Globus pallidus (tissue), 1 donor: Measurements from ENCODE around the gene TNNI3K.
A peak's percentile ranks its signal among the peaks of the same experiment; 100 is the strongest.

Experiments
- DNase-seq: peaks from one replicate; pipeline ENCODE4 v3.0.0-alpha.2; 2015; ENCODE audit warnings: low spot score

Gene TNNI3K

GRCh38 chr1:74571891-74572290 lies 336.7 kb downstream of the TNNI3K start:
- DNase-seq, result no peak

- DNase-seq, result no peak
Observed at GRCh38 chr1:74578101-74578500, 342.9 kb downstream of the TNNI3K start.

- no peak for DNase-seq
Observed at GRCh38 chr1:74579425-74579824, 344.2 kb downstream of the TNNI3K start.

GRCh38 chr1:74583397-74583796 lies 348.2 kb downstream of the TNNI3K start:
- DNase-seq, result no peak

GRCh38 chr1:74584185-74584584 lies 349.0 kb downstream of the TNNI3K start:
- DNase-seq, result no peak

GRCh38 chr1:74586253-74586897 lies 351.2 kb downstream of the TNNI3K start:
- no peak for DNase-seq

- DNase-seq, result no peak
Observed at GRCh38 chr1:74587888-74588287, 352.7 kb downstream of the TNNI3K start.

- DNase-seq, result no peak
Observed at GRCh38 chr1:74590288-74590687, 355.1 kb downstream of the TNNI3K start.

- no peak for DNase-seq
Observed at GRCh38 chr1:74591949-74592348, 356.8 kb downstream of the TNNI3K start.

GRCh38 chr1:74592580-74593355 lies 357.6 kb downstream of the TNNI3K start:
- DNase-seq, result peak; percentile 2
